NCI-H2081 treated with DMSO at 0.1 percent for 48 hours (cell line): ENCODE results near the gene PRTFDC1.
"Not testable (repeated sequence)": the region's sequence is repeated elsewhere in the genome, so short reads cannot be mapped to it uniquely, and the experiment has no call there.

Source experiments
- DNase-seq: peaks from one replicate; lab custom pipeline; 2025; lab: John Stamatoyannopoulos, UW

PRTFDC1 gene

GRCh38 chr10:24965051-24965450 is 12.6 kb upstream of the PRTFDC1 start:
- DNase-seq, result no peak

- DNase-seq, result no peak
Measured at GRCh38 chr10:24963521-24964041, 11.2 kb upstream of the PRTFDC1 start.

DNA sequence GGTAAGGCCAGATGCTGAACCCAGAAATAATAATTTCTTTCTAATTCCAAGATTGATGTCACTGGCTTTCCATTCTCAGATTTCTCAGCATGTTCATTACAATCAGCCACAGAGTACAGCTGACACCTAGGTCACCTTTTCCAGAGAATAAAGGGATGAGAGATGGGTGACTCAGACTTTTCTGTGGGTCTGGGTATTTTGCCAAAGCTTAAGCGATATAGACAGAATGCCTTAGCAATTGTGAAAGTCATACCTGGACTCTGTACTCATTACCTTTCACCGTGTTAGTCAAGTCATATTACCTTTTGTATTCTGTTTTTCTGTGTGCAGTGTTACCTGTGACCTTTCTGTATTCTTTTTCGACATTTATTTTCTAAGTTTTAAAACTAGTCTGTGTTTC is 10.6 kb upstream of the PRTFDC1 start:
- no peak for DNase-seq

DNA sequence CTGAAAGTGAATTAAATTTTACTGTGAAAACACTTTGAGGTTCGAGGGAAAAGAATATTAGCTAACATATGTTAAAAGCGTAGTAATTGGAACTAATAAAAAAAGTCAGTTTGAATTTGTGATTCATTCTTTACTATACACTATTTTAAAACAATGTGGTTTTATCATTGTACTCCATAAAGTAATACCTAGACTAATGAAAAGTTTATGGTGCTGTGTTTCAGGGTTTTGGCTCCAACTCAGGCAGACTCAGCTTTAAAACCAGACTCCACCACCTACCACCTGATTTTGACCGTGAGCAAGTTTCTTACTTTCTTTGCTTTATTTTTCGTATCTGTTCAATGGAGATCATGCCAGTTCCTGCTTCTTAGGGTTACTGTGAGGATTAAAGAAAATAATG is 9.2 kb upstream of the PRTFDC1 start:
- no peak for DNase-seq

GRCh38 chr10:24959382-24959730 is 7.0 kb upstream of the PRTFDC1 start:
- DNase-seq, result no peak

- DNase-seq, result no peak
Measured at GRCh38 chr10:24958721-24959381, 6.4 kb upstream of the PRTFDC1 start.

DNA sequence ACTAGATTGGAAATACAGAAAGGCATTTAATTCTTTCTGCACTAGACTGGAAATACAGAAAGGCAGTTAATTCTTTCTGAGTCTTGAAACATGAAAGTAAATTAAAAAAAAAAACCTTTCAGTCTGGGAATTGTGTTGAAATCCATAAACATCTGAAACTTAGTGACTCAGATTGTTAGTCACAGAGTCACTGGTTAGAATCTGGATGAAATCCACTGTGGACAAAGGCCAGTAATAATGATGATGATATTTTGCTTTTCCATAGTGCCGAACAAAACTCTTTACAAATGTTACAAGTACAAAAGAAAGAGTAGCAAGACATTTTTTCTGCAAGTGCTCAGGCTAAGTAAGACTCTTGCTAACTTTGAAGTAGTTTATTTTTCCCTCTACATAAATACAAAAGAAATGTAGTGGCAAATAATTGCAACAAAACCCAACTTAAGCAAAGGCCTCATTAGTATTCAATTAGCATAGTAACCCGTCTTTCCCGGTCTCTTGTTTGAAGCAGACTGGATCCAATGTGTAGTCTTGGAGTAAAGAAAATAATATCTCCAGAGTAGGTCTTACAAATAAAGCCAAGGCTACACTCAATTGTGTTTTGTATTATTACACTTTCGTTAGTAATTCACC is 5.8 kb upstream of the PRTFDC1 start:
- DNase-seq, result no peak

DNA sequence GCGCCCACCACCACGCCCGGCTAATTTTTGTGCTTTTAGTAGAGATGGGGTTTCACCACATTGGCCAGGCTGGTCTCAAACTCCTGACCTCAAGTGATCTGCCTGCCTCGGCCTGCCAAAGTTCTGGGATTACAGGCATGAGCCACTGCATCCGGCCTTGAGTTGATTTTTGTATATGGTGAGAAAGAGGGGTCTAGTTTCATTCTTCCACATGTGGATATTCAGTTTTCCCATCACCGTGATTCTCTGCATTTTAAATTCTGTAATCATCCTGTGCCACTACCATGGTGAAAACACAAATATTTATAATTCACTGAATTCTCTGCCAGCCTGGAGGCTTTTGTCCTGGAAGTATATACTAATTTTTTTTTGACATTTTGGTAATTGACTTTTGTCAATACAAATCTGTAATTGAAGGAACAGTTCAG is 5.2 kb upstream of the PRTFDC1 start:
- DNase-seq, result not testable (repeated sequence)

GRCh38 chr10:24953675-24954074 is 1.3 kb upstream of the PRTFDC1 start:
- no peak for DNase-seq

DNA sequence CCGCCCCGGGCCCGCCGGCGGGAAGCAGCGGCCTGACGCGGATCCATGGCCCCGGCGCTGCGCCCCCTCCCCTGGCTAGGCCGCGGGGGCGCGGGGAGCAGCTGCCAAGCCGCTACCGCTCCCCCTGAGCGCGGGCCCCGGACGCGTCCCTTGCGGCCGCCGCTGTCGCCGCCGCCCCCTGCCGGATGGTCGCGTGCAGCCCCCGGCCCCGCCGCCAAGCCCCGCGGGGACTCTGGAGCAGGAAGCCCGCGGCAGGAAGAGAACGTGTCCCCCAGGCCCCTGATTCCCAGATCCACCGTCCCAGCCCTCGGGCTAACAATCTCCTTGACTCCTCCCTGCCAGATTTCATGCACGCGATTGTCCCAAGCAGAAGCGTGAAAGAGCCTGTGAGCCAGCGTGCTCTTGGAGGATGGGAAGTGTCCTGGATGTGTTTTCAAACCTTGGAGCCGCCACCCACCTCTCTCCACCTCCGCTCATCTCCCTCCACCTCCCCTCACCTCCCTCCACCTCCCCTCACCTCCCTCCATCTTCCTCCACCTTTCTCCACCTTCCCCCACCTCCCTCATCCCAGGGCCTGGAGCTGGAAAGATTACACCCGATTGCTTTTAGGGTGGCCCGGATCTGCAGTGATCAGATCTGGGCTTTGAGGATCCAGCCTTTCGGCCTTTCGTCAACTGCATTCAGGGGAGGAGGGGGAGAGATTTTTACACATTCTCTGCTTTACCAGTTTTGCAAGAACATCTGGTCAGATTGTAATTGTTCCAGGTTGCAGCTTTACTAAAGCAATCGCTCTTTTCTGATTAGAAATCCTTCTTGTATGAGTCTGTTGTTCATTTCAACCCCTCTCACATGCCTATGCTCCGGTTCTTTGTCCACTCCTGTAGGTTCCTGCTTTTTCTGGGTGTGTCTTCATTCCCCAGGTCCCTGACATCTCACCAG is 570 bp upstream of the PRTFDC1 start:
- DNase-seq, result no peak

- DNase-seq, result no peak
Measured at GRCh38 chr10:24951201-24952142, 934 bp downstream of the PRTFDC1 start.

- no peak for DNase-seq
Measured at GRCh38 chr10:24950439-24950838, 2.0 kb downstream of the PRTFDC1 start.

DNA sequence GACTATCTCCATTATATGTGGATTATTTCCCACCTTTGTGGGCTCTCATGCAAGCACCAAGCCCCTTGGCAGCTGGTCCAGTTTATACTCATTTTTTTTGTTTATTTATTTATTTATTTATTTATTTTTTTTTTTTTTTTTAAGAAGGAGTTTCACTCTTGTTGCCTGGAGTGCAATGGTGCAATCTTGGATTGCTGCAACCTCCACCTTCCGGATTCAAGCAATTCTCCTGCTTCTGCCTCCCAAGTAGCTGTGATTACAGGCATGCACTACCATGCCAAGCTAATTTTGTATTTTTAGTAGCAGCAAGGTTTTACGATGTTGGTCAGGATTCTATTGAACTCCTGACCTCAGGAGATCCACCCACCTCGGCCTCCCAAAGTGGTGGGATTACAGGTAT is 2.8 kb downstream of the PRTFDC1 start:
- no peak for DNase-seq

GRCh38 chr10:24947304-24948097 is 4.9 kb downstream of the PRTFDC1 start:
- no peak for DNase-seq

DNA sequence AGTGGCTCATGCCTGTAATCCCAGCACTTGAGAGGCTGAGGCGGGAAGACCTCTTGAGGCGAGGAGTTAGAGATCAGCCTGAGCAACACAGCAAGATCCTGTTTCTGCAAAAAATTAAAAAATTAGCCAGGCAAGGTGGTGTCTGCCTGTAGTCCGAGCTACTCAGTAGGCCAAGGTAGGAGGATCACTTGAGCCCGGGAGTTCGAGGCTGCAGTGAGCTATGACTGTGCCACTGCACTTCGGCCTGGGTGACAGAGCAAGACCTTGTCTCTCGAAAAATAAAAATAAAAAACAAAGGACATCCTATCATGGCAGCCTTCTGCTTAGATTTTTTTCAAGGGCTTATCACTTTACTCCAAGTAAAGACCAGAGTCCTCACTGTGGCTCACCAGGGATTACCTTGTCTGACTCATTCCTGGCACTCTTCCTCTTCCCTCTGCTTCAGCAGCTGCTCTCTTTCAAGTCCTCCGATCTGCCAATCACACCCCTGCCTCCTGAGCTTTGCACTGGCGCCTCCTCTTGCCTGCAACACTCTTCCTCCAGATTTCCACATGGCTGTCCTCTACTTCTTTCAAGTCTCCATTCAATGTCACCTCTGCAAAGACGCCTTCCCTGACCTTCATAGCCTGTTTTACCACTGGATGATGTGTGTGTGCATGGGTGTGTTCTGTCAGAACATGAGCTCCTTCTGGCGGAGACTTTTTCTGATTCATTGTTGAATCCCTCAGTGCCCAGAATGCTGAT is 7.7 kb downstream of the PRTFDC1 start:
- no peak for DNase-seq

GRCh38 chr10:24938525-24938924 is 13.9 kb downstream of the PRTFDC1 start:
- no peak for DNase-seq

DNA sequence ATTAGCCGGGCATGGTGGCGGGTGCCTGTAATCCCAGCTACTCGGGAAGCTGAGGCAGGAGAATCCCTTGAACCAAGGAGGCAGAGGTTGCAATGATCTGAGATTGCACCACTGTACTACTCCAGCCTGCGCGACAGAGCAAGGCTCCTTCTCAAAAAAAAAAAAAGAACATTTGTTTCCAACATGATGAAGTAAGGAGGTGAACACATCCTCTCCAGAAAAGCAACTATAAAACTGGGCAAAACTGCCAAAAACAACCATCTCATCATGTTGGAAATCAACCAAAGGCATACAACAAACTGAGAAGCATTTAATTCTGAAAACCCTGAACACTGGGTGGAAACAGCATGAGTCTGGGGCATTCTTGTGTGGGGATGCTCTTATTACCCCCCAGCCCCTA is 14.3 kb downstream of the PRTFDC1 start:
- no peak for DNase-seq

- no peak for DNase-seq
Measured at GRCh38 chr10:24935504-24936292, 16.7 kb downstream of the PRTFDC1 start.

DNA sequence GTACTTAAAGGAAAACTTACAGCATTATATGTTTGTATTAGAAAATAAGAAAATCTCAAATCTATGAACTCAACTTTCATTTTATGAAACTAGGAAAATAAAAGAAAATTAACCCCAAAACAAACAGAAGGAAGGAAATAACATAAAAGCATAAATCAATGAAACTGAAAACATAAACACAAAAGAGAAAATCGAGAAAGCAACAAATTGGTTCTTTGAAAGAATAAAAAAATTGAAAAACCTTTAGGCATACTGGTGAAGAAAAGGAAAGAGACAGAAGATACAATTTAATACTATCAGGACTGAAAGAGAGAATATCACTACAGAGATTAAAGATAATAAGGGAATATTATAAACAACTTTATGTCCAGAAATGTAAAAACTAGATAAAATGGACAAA is 21.2 kb downstream of the PRTFDC1 start:
- DNase-seq, result no peak
